NCI-H510A treated with DMSO at 0.1 percent for 48 hours (cell line): ENCODE results near the gene CACNA1C.

Experiments used
- DNase-seq: peaks from one replicate; lab custom pipeline; 2025; lab: John Stamatoyannopoulos, UW

Gene CACNA1C

GRCh38 chr12:2198542-2198941, 145.8 kb downstream of the CACNA1C start:
- DNase-seq = no peak

GRCh38 chr12:2205996-2206395, 153.2 kb downstream of the CACNA1C start:
- no peak for DNase-seq

- DNase-seq = no peak
These were observed 156.2 kb downstream of the CACNA1C start for GRCh38 chr12:2208837-2209635.

GRCh38 chr12:2211119-2211518, 158.3 kb downstream of the CACNA1C start:
- DNase-seq = no peak

GRCh38 chr12:2212537-2212936, 159.8 kb downstream of the CACNA1C start:
- DNase-seq = no peak

GRCh38 chr12:2212971-2213869, 160.4 kb downstream of the CACNA1C start:
- no peak for DNase-seq

- DNase-seq = no peak
These were observed 161.6 kb downstream of the CACNA1C start for GRCh38 chr12:2214411-2214810.

- DNase-seq = no peak
These were observed 163.1 kb downstream of the CACNA1C start for GRCh38 chr12:2215709-2216560.

GRCh38 chr12:2218706-2219105, 165.9 kb downstream of the CACNA1C start:
- DNase-seq = no peak

- DNase-seq = no peak
These were observed 168.3 kb downstream of the CACNA1C start for GRCh38 chr12:2221030-2221621.

GRCh38 chr12:2222691-2223090, 169.9 kb downstream of the CACNA1C start:
- DNase-seq = no peak

GRCh38 chr12:2224961-2225360, 172.2 kb downstream of the CACNA1C start:
- no peak for DNase-seq

GRCh38 chr12:2225696-2226095, 172.9 kb downstream of the CACNA1C start:
- DNase-seq = no peak

- no peak for DNase-seq
These were observed 173.9 kb downstream of the CACNA1C start for GRCh38 chr12:2226641-2227040.

GRCh38 chr12:2227360-2227759, 174.6 kb downstream of the CACNA1C start:
- DNase-seq = no peak

GRCh38 chr12:2228535-2228934, 175.7 kb downstream of the CACNA1C start:
- DNase-seq = no peak

GRCh38 chr12:2229661-2230539, 177.1 kb downstream of the CACNA1C start:
- DNase-seq = no peak

- DNase-seq = no peak
These were observed 178.3 kb downstream of the CACNA1C start for GRCh38 chr12:2231011-2231595.

GRCh38 chr12:2231956-2232355, 179.2 kb downstream of the CACNA1C start:
- no peak for DNase-seq

- DNase-seq = no peak
These were observed 180.2 kb downstream of the CACNA1C start for GRCh38 chr12:2233034-2233433.
